Epidermal melanocyte (primary cell): Measurements from ENCODE around the gene PDZD4.

Source experiments
- DNase-seq: peaks from one replicate; pipeline ENCODE4 v3.0.0; 2011; ENCODE audit warnings: low spot score; ENCODE audit not compliant: insufficient read length

The PDZD4 gene

GRCh38 chrX:153867671-153868070 lies 37.3 kb upstream of the PDZD4 start:
- DNase-seq = no peak

GRCh38 chrX:153867139-153867538 lies 36.8 kb upstream of the PDZD4 start:
- no peak for DNase-seq

- no peak for DNase-seq
Observed at GRCh38 chrX:153866302-153867019, 36.1 kb upstream of the PDZD4 start.

- no peak for DNase-seq
Observed at GRCh38 chrX:153865685-153866084, 35.3 kb upstream of the PDZD4 start.

- DNase-seq = no peak
Observed at GRCh38 chrX:153865321-153865580, 34.9 kb upstream of the PDZD4 start.

- DNase-seq = no peak
Observed at GRCh38 chrX:153864561-153865320, 34.4 kb upstream of the PDZD4 start.

- DNase-seq = no peak
Observed at GRCh38 chrX:153864101-153864500, 33.8 kb upstream of the PDZD4 start.

GRCh38 chrX:153863251-153863991 lies 33.1 kb upstream of the PDZD4 start:
- DNase-seq = no peak

GRCh38 chrX:153862369-153863250 lies 32.3 kb upstream of the PDZD4 start:
- DNase-seq = no peak

GRCh38 chrX:153861733-153862310 lies 31.5 kb upstream of the PDZD4 start:
- DNase-seq = no peak

GRCh38 chrX:153861151-153861550 lies 30.8 kb upstream of the PDZD4 start:
- DNase-seq = no peak

GRCh38 chrX:153857348-153857903 lies 27.1 kb upstream of the PDZD4 start:
- DNase-seq = no peak

- no peak for DNase-seq
Observed at GRCh38 chrX:153854702-153855101, 24.4 kb upstream of the PDZD4 start.

GRCh38 chrX:153853902-153854267 lies 23.5 kb upstream of the PDZD4 start:
- no peak for DNase-seq

GRCh38 chrX:153853180-153853901 lies 23.0 kb upstream of the PDZD4 start:
- DNase-seq = no peak

GRCh38 chrX:153851981-153852380 lies 21.6 kb upstream of the PDZD4 start:
- DNase-seq = no peak

GRCh38 chrX:153848325-153848724 lies 18.0 kb upstream of the PDZD4 start:
- DNase-seq = no peak

GRCh38 chrX:153845842-153846241 lies 15.5 kb upstream of the PDZD4 start:
- DNase-seq = no peak

- DNase-seq = no peak
Observed at GRCh38 chrX:153845195-153845594, 14.9 kb upstream of the PDZD4 start.

- no peak for DNase-seq
Observed at GRCh38 chrX:153844509-153845082, 14.3 kb upstream of the PDZD4 start.
